HG02642 (cell line): ENCODE measurements around the gene PLCL2.

Experiments
- ATAC-seq: cut with Tn5 transposase; IDR thresholded peaks from one replicate; pipeline ENCODE4 v1.9.1; 2021; ENCODE audit warnings: mild to moderate bottlenecking; ENCODE audit not compliant: unreplicated experiment, poor library complexity

The PLCL2 gene

GRCh38 chr3:17132286-17133115 lies 247.7 kb downstream of the PLCL2 start:
- ATAC-seq = no peak

- ATAC-seq = no peak
These were observed 249.1 kb downstream of the PLCL2 start for GRCh38 chr3:17133632-17134545.

DNA sequence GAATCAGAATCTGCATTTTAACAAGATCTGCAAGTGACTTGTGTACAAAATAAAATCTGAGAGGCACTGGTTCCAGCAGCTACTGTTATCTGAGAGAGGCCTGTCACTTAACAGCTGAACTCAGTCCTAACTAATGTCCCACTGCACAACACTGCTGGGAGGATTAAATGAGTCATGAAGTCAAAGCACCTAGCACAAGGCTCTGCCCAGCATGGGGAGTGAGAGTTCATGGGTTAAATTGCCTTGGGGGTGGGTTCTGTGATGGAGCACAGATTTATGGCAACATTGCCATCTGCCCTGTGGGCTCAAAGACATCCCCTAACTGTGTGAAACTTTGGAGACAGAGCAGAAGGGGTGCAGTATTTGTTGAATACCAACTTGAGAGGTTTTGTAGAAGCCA lies 250.9 kb downstream of the PLCL2 start:
- no peak for ATAC-seq

DNA sequence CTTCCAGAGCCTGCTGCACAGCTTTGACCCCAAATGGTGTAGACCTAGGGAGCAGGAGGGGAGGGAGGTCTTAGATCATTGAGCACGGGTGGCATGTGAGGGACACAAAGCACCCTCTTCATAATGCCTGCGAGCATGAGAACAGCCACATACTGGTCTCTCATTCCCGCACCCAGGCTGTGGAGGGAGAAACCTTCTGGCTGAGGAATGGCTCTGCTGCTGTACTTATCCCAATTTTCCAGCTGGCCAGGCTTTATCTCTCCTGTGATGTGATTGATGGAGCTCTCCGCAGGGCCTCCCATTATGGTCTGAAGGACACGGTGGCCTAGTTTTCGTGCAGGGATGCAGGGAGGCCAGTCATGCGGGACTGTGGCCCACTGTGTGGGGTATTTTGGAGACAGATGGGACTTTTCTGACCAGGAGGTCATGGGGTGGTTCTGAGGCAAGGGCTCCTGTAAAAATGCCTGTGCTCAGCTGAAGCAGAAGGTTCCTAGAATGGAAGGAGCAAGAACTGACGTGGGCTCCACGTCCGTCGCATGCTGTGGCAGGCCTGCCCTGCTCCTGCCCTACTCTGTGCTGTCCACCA lies 251.5 kb downstream of the PLCL2 start:
- no peak for ATAC-seq

DNA sequence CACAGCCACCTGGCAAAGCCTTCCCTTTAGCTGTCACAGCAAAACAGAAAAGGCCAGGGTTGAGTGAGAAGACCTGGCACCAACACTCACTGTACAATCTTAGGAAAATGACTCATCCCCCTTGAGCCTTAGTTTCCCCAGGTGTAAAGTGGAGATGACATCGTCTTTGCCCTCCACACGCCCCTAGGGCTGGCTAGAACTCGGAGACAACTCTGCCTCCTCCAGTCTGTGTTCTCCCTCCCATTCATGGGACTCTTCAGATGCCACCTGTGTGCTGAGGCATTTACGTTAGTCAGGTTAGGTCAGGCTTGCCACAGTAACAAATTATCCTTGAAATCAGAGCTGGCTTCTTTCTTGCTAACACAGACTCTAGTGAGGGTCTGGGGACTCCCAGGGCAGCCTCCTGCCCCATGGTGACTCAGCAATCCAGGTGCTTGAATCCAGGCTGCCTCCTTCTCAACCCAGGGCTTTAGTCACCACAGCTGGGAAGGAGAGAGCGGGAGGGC lies 252.6 kb downstream of the PLCL2 start:
- no peak for ATAC-seq

- ATAC-seq = no peak
These were observed 253.7 kb downstream of the PLCL2 start for GRCh38 chr3:17138246-17139039.
